H9 (cell line): ENCODE data around the gene ARHGEF1. TPM values are rescaled to one million over a fixed set of nuclear protein-coding genes. Genes with fewer than 3 reads are reported as not detected.
A peak's percentile ranks its signal among the peaks of the same experiment; 100 is the strongest.

Experiments used
- DNase-seq: peaks from one replicate; pipeline ENCODE4 v3.0.0-alpha.2; 2017
- H2AFZ ChIP-seq: one replicate; pipeline ENCODE4 v1.6.1; 2013; ENCODE audit warnings: mild to moderate bottlenecking, low read length, control low read depth, moderate library complexity
- H2AK5ac ChIP-seq: 2 replicates; pipeline ENCODE4 v1.6.1; 2013; ENCODE audit warnings: low read length, control low read depth, mixed read lengths; ENCODE audit not compliant: insufficient read length
- H2BK120ac ChIP-seq: one replicate; pipeline ENCODE4 v1.6.1; 2013; ENCODE audit warnings: low read depth, mild to moderate bottlenecking, low read length, control low read depth, inconsistent platforms; ENCODE audit not compliant: poor library complexity, severe bottlenecking
- H2BK12ac ChIP-seq: 2 replicates; pipeline ENCODE4 v1.6.1; 2013; ENCODE audit warnings: low read length, control low read depth, mixed read lengths, low read depth; ENCODE audit not compliant: insufficient read length
- H2BK15ac ChIP-seq: 2 replicates; pipeline ENCODE4 v1.6.1; 2013; ENCODE audit warnings: low read depth, low read length, control low read depth
- H2BK20ac ChIP-seq: one replicate; pipeline ENCODE4 v1.6.1; 2013; ENCODE audit warnings: low read depth, mild to moderate bottlenecking, low read length, control low read depth, inconsistent platforms; ENCODE audit not compliant: poor library complexity, severe bottlenecking
- H2BK5ac ChIP-seq: 2 replicates; pipeline ENCODE4 v1.6.1; 2013; ENCODE audit warnings: low read length, control low read depth, mixed read lengths; ENCODE audit not compliant: insufficient read length
- H3K14ac ChIP-seq: 2 replicates; pipeline ENCODE4 v1.6.1; 2013; ENCODE audit warnings: low read length, control low read depth; ENCODE audit not compliant: insufficient read depth
- H3K18ac ChIP-seq: 2 replicates; pipeline ENCODE4 v1.6.1; 2013; ENCODE audit warnings: low read depth, mild to moderate bottlenecking, mixed read lengths, low read length, control low read depth; ENCODE audit not compliant: insufficient read length
- H3K23ac ChIP-seq: 2 replicates; pipeline ENCODE4 v1.6.1; 2013; ENCODE audit warnings: low read length, control low read depth, mixed read lengths, low read depth; ENCODE audit not compliant: insufficient read length
- H3K23me2 ChIP-seq: 2 replicates; pipeline ENCODE4 v1.6.1; 2013; ENCODE audit warnings: low read depth, mild to moderate bottlenecking, mixed read lengths, low read length, control low read depth; ENCODE audit not compliant: insufficient read length, poor library complexity, severe bottlenecking
- H3K27ac ChIP-seq: 2 replicates; pipeline ENCODE4 v1.5.1; 2013; ENCODE audit warnings: low read length, control low read depth, mixed read lengths, low read depth; ENCODE audit not compliant: insufficient read length
- H3K27me3 ChIP-seq: 2 replicates; pipeline ENCODE4 v1.6.1; 2013; ENCODE audit warnings: low read length, control low read depth, inconsistent platforms; ENCODE audit not compliant: insufficient read depth
- H3K4ac ChIP-seq: 2 replicates; pipeline ENCODE4 v1.6.1; 2013; ENCODE audit warnings: low read depth, mild to moderate bottlenecking, control low read depth, inconsistent platforms, low read length, moderate library complexity
- H3K4me1 ChIP-seq: 2 replicates; pipeline ENCODE4 v1.6.1; 2013; ENCODE audit warnings: low read length, control low read depth, inconsistent platforms; ENCODE audit not compliant: insufficient read depth
- H3K4me2 ChIP-seq: 2 replicates; pipeline ENCODE4 v1.6.1; 2013; ENCODE audit warnings: low read length, control low read depth, mixed read lengths; ENCODE audit not compliant: insufficient read length, insufficient read depth
- H3K56ac ChIP-seq: 2 replicates; pipeline ENCODE4 v1.6.1; 2013; ENCODE audit warnings: low read depth, mild to moderate bottlenecking, mixed read lengths, low read length, control low read depth; ENCODE audit not compliant: insufficient read length
- H3K79me1 ChIP-seq: 2 replicates; pipeline ENCODE4 v1.6.1; 2013; ENCODE audit warnings: low read depth, mild to moderate bottlenecking, moderate library complexity, low read length, control low read depth, inconsistent platforms; ENCODE audit not compliant: insufficient read depth, poor library complexity, severe bottlenecking
- H3K79me2 ChIP-seq: 2 replicates; pipeline ENCODE4 v1.6.1; 2013; ENCODE audit warnings: low read length, control low read depth, inconsistent platforms; ENCODE audit not compliant: insufficient read depth
- H3K9ac ChIP-seq: 2 replicates; pipeline ENCODE4 v1.6.1; 2013; ENCODE audit warnings: low read length, control low read depth, mixed read lengths; ENCODE audit not compliant: insufficient read length; ENCODE audit errors: extremely low read depth
- H3K9me3 ChIP-seq: one replicate; pipeline ENCODE4 v1.6.1; 2013; ENCODE audit warnings: low read depth, low read length, inconsistent platforms; ENCODE audit not compliant: control insufficient read depth
- H3T11ph ChIP-seq: one replicate; pipeline ENCODE4 v1.6.1; 2013; ENCODE audit warnings: mild to moderate bottlenecking, low read length, control low read depth, inconsistent platforms
- H4K20me1 ChIP-seq: one replicate; pipeline ENCODE4 v1.6.1; 2013; ENCODE audit not compliant: control insufficient read depth, insufficient read length, insufficient read depth
- H4K5ac ChIP-seq: 2 replicates; pipeline ENCODE4 v1.6.1; 2013; ENCODE audit warnings: low read depth, mild to moderate bottlenecking, mixed read lengths, low read length, control low read depth; ENCODE audit not compliant: insufficient read length
- H4K8ac ChIP-seq: replicated peaks from 2 replicates; pipeline ENCODE4 v1.6.1; 2013; ENCODE audit warnings: low read length, control low read depth, mixed read lengths, low read depth; ENCODE audit not compliant: insufficient read length
- H4K91ac ChIP-seq: 2 replicates; pipeline ENCODE4 v1.6.1; 2013; ENCODE audit warnings: low read depth, mild to moderate bottlenecking, moderate library complexity, mixed read lengths, low read length, control low read depth; ENCODE audit not compliant: insufficient read length
- H3K27ac Mint-ChIP-seq, 3 experiments: 2 replicates in 2 of 3; 3 replicates in 1 of 3; pipeline ENCODE4 v1.8.0; 2020 to 2021; ENCODE audit warnings: mixed read lengths in 3 of 3, mild to moderate bottlenecking in 1 of 3, moderate library complexity in 1 of 3
- H3K27me3 Mint-ChIP-seq: 2 replicates; pipeline ENCODE4 v1.8.0; 2021; ENCODE audit warnings: low read depth, mild to moderate bottlenecking, moderate library complexity, mixed read lengths
- H3K36me3 Mint-ChIP-seq, 3 experiments: 2 replicates in 2 of 3; 3 replicates in 1 of 3; pipeline ENCODE4 v1.8.0; 2020 to 2021; ENCODE audit warnings: low read depth in 3 of 3, mixed read lengths in 3 of 3; ENCODE audit not compliant: insufficient read depth in 1 of 3
- H3K4me1 Mint-ChIP-seq, 2 experiments: 2 replicates each; pipeline ENCODE4 v1.8.0; 2020; ENCODE audit warnings: mixed read lengths in 2 of 2
- H3K4me3 Mint-ChIP-seq, 2 experiments: 2 replicates in 1 of 2; 3 replicates in 1 of 2; pipeline ENCODE4 v1.8.0; 2020 to 2021; ENCODE audit warnings: mild to moderate bottlenecking in 2 of 2, mixed read lengths in 2 of 2, moderate library complexity in 1 of 2
- H3K9me3 Mint-ChIP-seq, 2 experiments: 2 replicates in 1 of 2; 3 replicates in 1 of 2; pipeline ENCODE4 v1.8.0; 2020; ENCODE audit warnings: mild to moderate bottlenecking in 2 of 2, mixed read lengths in 2 of 2, moderate library complexity in 1 of 2
- WGBS: extraction: QIAGEN DNeasy Blood & Tissue Kit; methylation state at CpG from one replicate; pipeline ENCODE4 v1.1.7; 2013; ENCODE audit warnings: missing lambda C conversion rate, low lambda C conversion rate, mixed read lengths; ENCODE audit not compliant: insufficient read length; ENCODE audit errors: extremely low coverage; 5-methylcytosine and 5-hydroxymethylcytosine counted together
- total RNA-seq: library from RNA; stranded (reverse); gene quantifications from 2 replicates; pipeline ENCODE4 v1.2.1, GENCODE V29; 2021
- TF ChIP-seq, protein P1 (sequence below): fragments of 200-600 bp; sonication (generic); conservative IDR thresholded peaks from 3 replicates; pipeline ENCODE4 v1.8.0; 2021; ENCODE audit warnings: antibody characterized with exemption, mild to moderate bottlenecking

ARHGEF1 gene
- total RNA-seq, 1 experiment from 2014 or later = 50.3 TPM

DNA sequence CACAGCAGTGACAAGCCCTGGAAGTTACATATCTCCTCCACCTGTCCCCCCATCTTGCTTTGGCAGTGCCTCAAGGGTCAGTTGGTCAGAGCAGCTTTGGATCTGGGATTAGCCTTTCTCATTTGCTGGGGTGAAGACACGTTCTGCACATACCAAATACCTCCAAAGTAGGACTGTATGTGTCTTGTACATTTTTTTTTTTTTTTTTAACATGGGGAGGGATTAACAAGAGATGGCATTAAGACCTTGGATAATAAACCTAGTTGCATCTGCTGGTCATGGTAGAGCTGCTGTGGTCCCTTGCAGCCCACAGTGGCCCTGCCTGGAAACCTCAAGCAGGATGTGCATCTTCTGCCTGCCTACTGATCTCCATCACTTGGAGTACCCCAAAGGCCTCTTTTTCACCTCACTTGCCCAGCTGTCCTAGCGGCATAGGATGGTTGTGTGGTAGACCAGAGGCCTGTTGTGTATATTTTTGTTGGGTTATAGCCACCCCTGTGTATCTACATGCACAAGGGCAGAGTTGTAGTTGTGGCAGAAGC, 20.5 kb upstream of the ARHGEF1 start:
- no peak overlapping the region for H3K23ac ChIP-seq
- H4K5ac ChIP-seq = no peak overlapping the region
- Mint-ChIP-seq H3K4me1 (peaks cover 36 to 46% of the 10 kb centered on the region in 2 experiments), H3K36me3 (peaks cover 50 to 69% (median 58%) of the 10 kb centered on the region in 3 experiments), H3K9me3 (no peaks in the 10 kb centered on the region; a peak in 1 of 5 replicates), H3K27me3 (peaks cover under 1% of the 10 kb centered on the region), H3K27ac (peak overlapping the region in 2 of 3 experiments; percentile 83 to 94; a peak in 5 of 7 replicates), H3K4me3 (peak overlapping the region; percentile 84 to 96)
- no peak overlapping the region for H2BK15ac ChIP-seq
- H2AFZ ChIP-seq = no peak overlapping the region
- H3K14ac ChIP-seq = no peak overlapping the region
- H3K23me2 ChIP-seq = peaks cover 9% of the 10 kb centered on the region
- no peak overlapping the region for H3K4ac ChIP-seq
- no CpG with 5 or more reads among the region's 2 CpGs for WGBS
- no peak overlapping the region for H2AK5ac ChIP-seq
- DNase-seq = no peak
- no peak overlapping the region for H4K8ac ChIP-seq
- H4K91ac ChIP-seq = no peak overlapping the region
- no peak overlapping the region for H3K56ac ChIP-seq
- no peak overlapping the region for H3K18ac ChIP-seq
- no peaks in the 10 kb centered on the region for H4K20me1 ChIP-seq
- no peak overlapping the region for H2BK20ac ChIP-seq
- H3K79me1 ChIP-seq = peaks cover 20% of the 10 kb centered on the region
- no peaks in the 10 kb centered on the region for H3K27me3 ChIP-seq
- no peak overlapping the region for H2BK120ac ChIP-seq
- H3K27ac ChIP-seq = no peak overlapping the region
- no peaks in the 10 kb centered on the region; the same call in 1 of the 2 replicates for H3K4me1 ChIP-seq
- peak overlapping the region; percentile 90 for H3K4me2 ChIP-seq
- TF ChIP-seq, protein P1, sequence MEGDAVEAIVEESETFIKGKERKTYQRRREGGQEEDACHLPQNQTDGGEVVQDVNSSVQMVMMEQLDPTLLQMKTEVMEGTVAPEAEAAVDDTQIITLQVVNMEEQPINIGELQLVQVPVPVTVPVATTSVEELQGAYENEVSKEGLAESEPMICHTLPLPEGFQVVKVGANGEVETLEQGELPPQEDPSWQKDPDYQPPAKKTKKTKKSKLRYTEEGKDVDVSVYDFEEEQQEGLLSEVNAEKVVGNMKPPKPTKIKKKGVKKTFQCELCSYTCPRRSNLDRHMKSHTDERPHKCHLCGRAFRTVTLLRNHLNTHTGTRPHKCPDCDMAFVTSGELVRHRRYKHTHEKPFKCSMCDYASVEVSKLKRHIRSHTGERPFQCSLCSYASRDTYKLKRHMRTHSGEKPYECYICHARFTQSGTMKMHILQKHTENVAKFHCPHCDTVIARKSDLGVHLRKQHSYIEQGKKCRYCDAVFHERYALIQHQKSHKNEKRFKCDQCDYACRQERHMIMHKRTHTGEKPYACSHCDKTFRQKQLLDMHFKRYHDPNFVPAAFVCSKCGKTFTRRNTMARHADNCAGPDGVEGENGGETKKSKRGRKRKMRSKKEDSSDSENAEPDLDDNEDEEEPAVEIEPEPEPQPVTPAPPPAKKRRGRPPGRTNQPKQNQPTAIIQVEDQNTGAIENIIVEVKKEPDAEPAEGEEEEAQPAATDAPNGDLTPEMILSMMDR = no peak
- no peak overlapping the region for H2BK5ac ChIP-seq
- peaks cover 29% of the 10 kb centered on the region for H3K79me2 ChIP-seq
- no peaks in the 10 kb centered on the region for H3K9me3 ChIP-seq
- H3K9ac ChIP-seq = peak overlapping the region; percentile 56
- H2BK12ac ChIP-seq = no peak overlapping the region
- H3T11ph ChIP-seq = no peak overlapping the region
